Nasal cavity respiratory epithelium epithelial cell of viscerocranial mucosa (primary cell): Measurements from ENCODE around the gene FTH1. TPM values are rescaled to one million over a fixed set of nuclear protein-coding genes. Genes with fewer than 3 reads are reported as not detected.

Experiments used
- total RNA-seq: library from RNA; depleted of rRNA; stranded (reverse); fragments of >200 nt; gene quantifications from 2 replicates; pipeline ENCODE4 v1.2.3, GENCODE V29; 2014

Gene FTH1
- 1,805 and 4,952 TPM in 2 replicates for total RNA-seq

DNA sequence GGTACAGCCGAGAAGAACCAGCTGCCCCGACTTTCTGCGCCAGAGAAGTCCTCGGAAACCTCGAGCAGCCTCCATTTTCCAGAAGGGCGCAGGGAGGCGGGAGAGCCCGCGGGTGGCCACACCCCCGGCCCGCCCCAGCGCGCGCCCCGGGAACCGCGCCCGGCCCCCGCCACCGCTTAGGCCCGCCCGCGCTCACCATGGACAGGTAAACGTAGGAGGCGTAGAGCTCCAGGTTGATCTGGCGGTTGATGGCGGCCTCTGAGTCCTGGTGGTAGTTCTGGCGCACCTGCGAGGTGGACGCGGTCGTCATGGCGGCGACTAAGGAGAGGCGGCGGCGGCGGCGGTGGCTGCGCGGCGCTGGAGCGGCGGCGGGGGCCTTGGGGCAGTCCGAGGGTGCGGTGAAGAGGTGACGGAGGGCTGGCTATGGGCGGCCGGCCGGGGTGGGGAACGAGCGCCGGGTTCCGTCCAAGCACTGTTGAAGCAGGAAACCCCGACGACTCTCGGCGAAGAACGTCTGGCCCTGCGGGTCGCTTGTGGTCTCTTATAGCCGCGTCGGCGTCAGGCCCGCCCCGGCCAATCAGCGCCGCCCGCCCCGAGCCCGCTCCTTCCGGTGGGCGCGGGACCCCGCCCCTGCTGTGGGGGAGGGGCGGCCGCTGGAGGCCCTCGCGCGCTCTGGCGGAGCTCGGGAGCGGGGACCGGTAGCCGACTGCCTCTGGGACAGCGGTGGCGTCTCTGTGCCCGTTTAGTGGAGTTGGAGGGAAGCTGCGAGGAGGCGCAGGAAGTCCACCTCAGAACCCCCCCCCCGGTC is at the start of gene FTH1:
TSS of gene FTH1 (minus strand) at position 519 of the 808 bp plus-strand sequence. CDS start at position 310, 209 bp downstream.

DNA sequence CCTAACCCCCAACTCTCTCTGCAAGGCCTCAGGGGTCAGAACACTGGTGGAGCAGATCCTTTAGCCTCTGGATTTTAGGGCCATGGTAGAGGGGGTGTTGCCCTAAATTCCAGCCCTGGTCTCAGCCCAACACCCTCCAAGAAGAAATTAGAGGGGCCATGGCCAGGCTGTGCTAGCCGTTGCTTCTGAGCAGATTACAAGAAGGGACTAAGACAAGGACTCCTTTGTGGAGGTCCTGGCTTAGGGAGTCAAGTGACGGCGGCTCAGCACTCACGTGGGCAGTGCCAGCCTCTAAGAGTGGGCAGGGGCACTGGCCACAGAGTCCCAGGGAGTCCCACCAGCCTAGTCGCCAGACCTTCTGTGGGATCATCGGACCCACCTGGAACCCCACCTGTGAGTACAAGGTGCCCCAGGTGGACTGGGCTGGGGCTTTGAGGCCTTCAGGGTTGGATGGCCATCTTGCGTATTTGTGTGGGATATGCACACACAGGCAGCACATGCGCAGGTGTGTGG is 17.3 kb downstream of the FTH1 start, which contains the start of gene BEST1:
TSS of gene BEST1 (plus strand) at position 317 of the 513 bp plus-strand sequence. CDS start 1,456 bp downstream, outside the sequence.

DNA sequence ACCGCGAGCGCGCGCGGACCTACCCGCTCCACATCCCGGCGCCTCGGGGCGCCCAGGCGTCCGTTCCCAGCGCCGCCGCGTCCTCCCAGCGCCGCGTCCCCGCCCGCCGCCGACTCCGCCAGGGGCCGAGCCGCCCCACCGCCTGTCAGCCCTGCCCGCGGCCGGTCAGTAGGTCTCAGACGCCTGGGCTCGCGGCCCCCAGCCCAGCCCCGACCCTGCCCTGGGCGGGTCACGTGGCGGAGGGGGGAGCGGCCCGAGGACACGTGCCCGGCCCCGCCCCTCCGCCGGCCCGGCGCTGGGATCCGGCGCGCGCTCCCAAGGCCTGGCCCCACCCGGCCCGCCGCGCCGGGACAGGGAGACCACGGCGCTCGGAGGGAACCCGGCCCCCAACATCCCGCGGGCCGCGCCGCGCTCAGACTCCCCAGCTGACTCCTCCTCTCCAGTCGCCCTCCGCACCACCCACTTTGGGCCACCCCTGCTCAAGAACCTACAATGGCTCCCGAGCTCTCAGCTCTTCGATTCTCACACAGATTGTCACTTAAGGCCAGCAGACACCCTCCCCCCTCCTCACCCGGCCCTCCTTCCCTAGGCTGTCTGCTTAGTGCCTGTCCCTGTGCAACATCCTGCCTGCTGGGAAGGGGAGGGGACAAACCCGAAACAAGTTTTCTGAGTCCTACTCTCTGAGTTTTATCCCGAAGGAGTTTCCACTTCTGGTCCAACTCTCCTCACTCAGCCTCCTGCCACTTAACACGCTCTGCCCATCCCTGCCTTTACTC is 49.9 kb downstream of the FTH1 start, which contains the start of gene RAB3IL1:
TSS of gene RAB3IL1 (minus strand) at position 233 of the 776 bp plus-strand sequence. CDS start at position 34, 199 bp downstream.

Other genes starting within 250 kb of the FTH1 start
- gene MYRF, start 215.0 kb downstream of the FTH1 start, total RNA-seq: under 0.01 and 0.93 TPM in 2 replicates
- 38.6 and 108 TPM in 2 replicates for gene TMEM258, start 175.0 kb downstream of the FTH1 start, total RNA-seq
- 5.4 and 7.5 TPM in 2 replicates for gene FEN1, start 174.7 kb downstream of the FTH1 start, total RNA-seq
- 45.5 and 45.8 TPM in 2 replicates for gene FADS1, start 150.6 kb downstream of the FTH1 start, total RNA-seq
- gene FADS2, start 139.3 kb downstream of the FTH1 start, total RNA-seq: 15.0 and 93.7 TPM in 2 replicates
- gene FADS3, start 76.1 kb downstream of the FTH1 start, total RNA-seq: 33.5 and 41.6 TPM in 2 replicates
- 1.0 and 2.0 TPM in 2 replicates for gene RAB3IL1, start 50.1 kb downstream of the FTH1 start, total RNA-seq
- gene BEST1, start 17.3 kb downstream of the FTH1 start, total RNA-seq: 2.3 and 2.4 TPM in 2 replicates
- gene INCENP, start 156.4 kb upstream of the FTH1 start, total RNA-seq: 7.5 and 13.7 TPM in 2 replicates
- not detected in 2 replicates for gene SCGB1D1, start 222.6 kb upstream of the FTH1 start, total RNA-seq
- gene SCGB2A1, start 241.0 kb upstream of the FTH1 start, total RNA-seq: not detected in 2 replicates